OCI-LY1 (cell line): ENCODE results near the gene SUSD1.

Experiments
- H2AFZ ChIP-seq: fragments of 200-600 bp; sonication (generic), shearing (Covaris generic); 2 replicates; pipeline ENCODE4 v1.6.0; 2014; ENCODE audit warnings: antibody characterized with exemption, mild to moderate bottlenecking, low read length
- H3F3A ChIP-seq: fragments of 200-600 bp; sonication (generic), shearing (Covaris generic); 2 replicates; pipeline ENCODE4 v1.6.0; 2014; ENCODE audit warnings: mild to moderate bottlenecking, antibody characterized with exemption, low read length, moderate library complexity; ENCODE audit not compliant: insufficient read depth
- H3K27ac ChIP-seq: fragments of 200-600 bp; sonication (generic); 2 replicates; pipeline ENCODE4 v1.5.1; 2014; ENCODE audit warnings: low read length, mixed run types, mild to moderate bottlenecking, low read depth; ENCODE audit not compliant: poor library complexity, severe bottlenecking
- H3K27me3 ChIP-seq: fragments of 200-600 bp; sonication (generic); 2 replicates; pipeline ENCODE4 v1.6.0; 2014; ENCODE audit warnings: antibody characterized with exemption, mild to moderate bottlenecking, low read length, moderate library complexity; ENCODE audit not compliant: insufficient read depth
- H3K36me3 ChIP-seq: fragments of 200-600 bp; sonication (generic); 2 replicates; pipeline ENCODE4 v1.6.1; 2014; ENCODE audit warnings: mild to moderate bottlenecking, antibody characterized with exemption, low read length, moderate library complexity, mixed read lengths; ENCODE audit not compliant: insufficient read depth
- H3K4me1 ChIP-seq: fragments of 200-600 bp; sonication (generic); 2 replicates; pipeline ENCODE4 v1.5.1; 2014; ENCODE audit warnings: mild to moderate bottlenecking, low read length, moderate library complexity; ENCODE audit not compliant: insufficient read depth, severe bottlenecking
- H3K4me2 ChIP-seq: fragments of 200-600 bp; sonication (generic), shearing (Covaris generic); 2 replicates; pipeline ENCODE4 v1.6.1; 2014; ENCODE audit warnings: low read length
- H3K4me3 ChIP-seq: fragments of 200-600 bp; sonication (generic); 2 replicates; pipeline ENCODE4 v1.5.1; 2014; ENCODE audit warnings: low read length, low read depth, mild to moderate bottlenecking, mixed read lengths; ENCODE audit not compliant: poor library complexity, severe bottlenecking
- H3K79me2 ChIP-seq: fragments of 200-600 bp; shearing (Covaris generic); 2 replicates; pipeline ENCODE4 v1.6.1; 2016; ENCODE audit warnings: mixed run types, low read length, mixed read lengths; ENCODE audit not compliant: insufficient read depth
- H3K9ac ChIP-seq: fragments of 200-600 bp; sonication (generic), shearing (Covaris generic); 2 replicates; pipeline ENCODE4 v1.6.1; 2014; ENCODE audit warnings: mild to moderate bottlenecking, low read length, mixed read lengths
- H3K9me2 ChIP-seq: fragments of 200-600 bp; sonication (generic), shearing (Covaris generic); 2 replicates; pipeline ENCODE4 v1.6.1; 2014; ENCODE audit warnings: low read depth, mild to moderate bottlenecking, low read length, mixed read lengths
- H3K9me3 ChIP-seq: fragments of 200-600 bp; shearing (Covaris generic); 2 replicates; pipeline ENCODE4 v1.6.1; 2014; ENCODE audit warnings: low read length, mixed read lengths
- H4K20me1 ChIP-seq: fragments of 200-600 bp; sonication (generic), shearing (Covaris generic); 2 replicates; pipeline ENCODE4 v1.6.0; 2016; ENCODE audit warnings: mild to moderate bottlenecking, low read length; ENCODE audit not compliant: insufficient read depth
- CTCF ChIP-seq: fragments of 200-600 bp; sonication (generic), shearing (Covaris generic); IDR thresholded peaks from 2 replicates; pipeline ENCODE4 v1.5.1; 2017; ENCODE audit warnings: mild to moderate bottlenecking, antibody characterized with exemption, low read length, moderate library complexity, mixed read lengths
- EZH2 ChIP-seq: fragments of 200-600 bp; sonication (generic), shearing (Covaris generic); IDR thresholded peaks from 2 replicates; pipeline ENCODE4 v1.8.0; 2017; ENCODE audit warnings: borderline replicate concordance, mixed run types, mild to moderate bottlenecking, antibody characterized with exemption, low read length, moderate library complexity, mixed read lengths

The SUSD1 gene

DNA sequence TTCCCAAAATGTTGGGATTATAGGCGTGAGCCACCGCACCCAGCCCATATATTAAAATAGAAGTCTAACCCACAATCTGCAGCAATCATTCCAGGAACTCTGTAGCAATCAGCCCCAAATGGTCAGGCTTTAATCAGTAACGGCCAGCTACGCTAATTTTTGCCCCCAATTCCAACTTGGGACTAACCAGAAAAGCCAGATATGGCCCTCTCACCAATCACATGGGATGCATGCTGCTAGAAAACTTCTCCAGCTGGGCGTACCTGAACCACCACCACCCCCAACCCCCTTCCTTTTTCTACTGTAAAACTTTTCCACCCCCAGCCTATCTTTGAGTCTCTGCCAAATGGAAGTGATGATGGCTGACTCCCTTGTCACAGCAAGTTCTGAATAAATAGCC is 4.1 kb downstream of the SUSD1 start:
- Histone ChIP-seq H3K9me3 (no peaks in the 10 kb centered on the region), H3K4me2 (no peak overlapping the region), H3K27ac (no peak overlapping the region), H3K36me3 (no peaks in the 10 kb centered on the region), H3K9ac (no peak overlapping the region), H3K9me2 (no peaks in the 10 kb centered on the region), H2AFZ (no peak overlapping the region), H3K4me1 (peaks cover 33% of the 10 kb centered on the region), H3K4me3 (no peak overlapping the region), H3K79me2 (no peaks in the 10 kb centered on the region), H3F3A (no peaks in the 10 kb centered on the region), H3K27me3 (no peaks in the 10 kb centered on the region), H4K20me1 (no peaks in the 10 kb centered on the region)
- TF ChIP-seq CTCF (no peak), EZH2 (no peak)

DNA sequence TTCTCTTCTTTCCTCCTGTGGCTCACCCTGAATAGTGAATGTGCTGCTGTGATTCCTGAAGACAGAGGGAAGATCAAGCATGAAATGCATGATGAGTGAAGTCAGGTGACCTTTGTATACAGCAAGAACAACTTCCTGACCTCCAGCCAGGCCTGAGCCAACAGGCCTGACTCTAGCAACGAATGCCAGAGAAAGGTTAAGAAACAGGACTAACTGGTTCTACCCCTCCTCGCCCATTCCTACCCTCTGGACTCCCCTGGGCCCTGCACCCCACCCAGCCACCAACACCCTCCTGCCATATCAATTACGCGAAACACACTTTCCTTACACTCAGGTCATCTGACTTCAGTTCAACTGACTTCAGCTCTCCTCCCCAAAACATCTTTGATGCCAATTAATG is 4.9 kb downstream of the SUSD1 start:
- no peaks in the 10 kb centered on the region for H3F3A ChIP-seq
- no peak for TF ChIP-seq CTCF
- TF ChIP-seq EZH2: no peak
- H3K4me1 ChIP-seq: peaks cover 29% of the 10 kb centered on the region
- H3K9me3 ChIP-seq: no peaks in the 10 kb centered on the region
- no peak overlapping the region for H3K9ac ChIP-seq
- no peak overlapping the region for H2AFZ ChIP-seq
- H3K4me3 ChIP-seq: no peak overlapping the region
- no peak overlapping the region for H3K27ac ChIP-seq
- H3K36me3 ChIP-seq: no peaks in the 10 kb centered on the region
- H3K79me2 ChIP-seq: no peaks in the 10 kb centered on the region
- no peaks in the 10 kb centered on the region for H3K27me3 ChIP-seq
- no peak overlapping the region for H3K4me2 ChIP-seq
- H3K9me2 ChIP-seq: no peaks in the 10 kb centered on the region
- H4K20me1 ChIP-seq: no peaks in the 10 kb centered on the region

- no peak overlapping the region for H3K9ac ChIP-seq
- no peak overlapping the region for H3K27ac ChIP-seq
- H4K20me1 ChIP-seq: no peaks in the 10 kb centered on the region
- H3K4me1 ChIP-seq: peaks cover 27% of the 10 kb centered on the region
- H3K4me2 ChIP-seq: no peak overlapping the region
- no peaks in the 10 kb centered on the region for H3K27me3 ChIP-seq
- no peaks in the 10 kb centered on the region for H3K79me2 ChIP-seq
- no peak overlapping the region for H2AFZ ChIP-seq
- no peaks in the 10 kb centered on the region for H3F3A ChIP-seq
- no peak for TF ChIP-seq CTCF
- TF ChIP-seq EZH2: no peak
- no peaks in the 10 kb centered on the region for H3K9me2 ChIP-seq
- H3K9me3 ChIP-seq: no peaks in the 10 kb centered on the region
- H3K36me3 ChIP-seq: no peaks in the 10 kb centered on the region
- H3K4me3 ChIP-seq: no peak overlapping the region
These were observed 5.7 kb downstream of the SUSD1 start for GRCh38 chr9:112169368-112169767.
